Dermis microvascular lymphatic vessel endothelial cell (primary cell): ENCODE data around the gene WAS. TPM values are rescaled to one million over a fixed set of nuclear protein-coding genes. Genes with fewer than 3 reads are reported as not detected.
A peak's percentile ranks its signal among the peaks of the same experiment; 100 is the strongest.
"Not testable (repeated sequence)": the region's sequence is repeated elsewhere in the genome, so short reads cannot be mapped to it uniquely, and the experiment has no call there.

Experiments
- DNase-seq, 2 donors: peaks; one replicate each; pipeline versions ENCODE4 v3.0.0 to v3.0.0-alpha.2; 2010; ENCODE audit warnings: low read depth in 2 of 2
- total RNA-seq: library from RNA; depleted of rRNA; stranded (reverse); fragments of >200 nt; gene quantifications from 2 replicates; pipeline ENCODE4 v1.2.1, GENCODE V29; 2014

The WAS gene
- total RNA-seq, 1 donor from 2014 or later, result not detected

GRCh38 chrX:48685416-48685815 lies 1.8 kb downstream of the WAS start:
- DNase-seq, result no peak

- no peak for DNase-seq
These were observed 5.0 kb downstream of the WAS start for GRCh38 chrX:48688531-48689150.

GRCh38 chrX:48689208-48689920 lies 5.8 kb downstream of the WAS start:
- DNase-seq, result no peak

GRCh38 chrX:48691746-48692145 lies 8.1 kb downstream of the WAS start:
- not testable (repeated sequence) for DNase-seq

DNA sequence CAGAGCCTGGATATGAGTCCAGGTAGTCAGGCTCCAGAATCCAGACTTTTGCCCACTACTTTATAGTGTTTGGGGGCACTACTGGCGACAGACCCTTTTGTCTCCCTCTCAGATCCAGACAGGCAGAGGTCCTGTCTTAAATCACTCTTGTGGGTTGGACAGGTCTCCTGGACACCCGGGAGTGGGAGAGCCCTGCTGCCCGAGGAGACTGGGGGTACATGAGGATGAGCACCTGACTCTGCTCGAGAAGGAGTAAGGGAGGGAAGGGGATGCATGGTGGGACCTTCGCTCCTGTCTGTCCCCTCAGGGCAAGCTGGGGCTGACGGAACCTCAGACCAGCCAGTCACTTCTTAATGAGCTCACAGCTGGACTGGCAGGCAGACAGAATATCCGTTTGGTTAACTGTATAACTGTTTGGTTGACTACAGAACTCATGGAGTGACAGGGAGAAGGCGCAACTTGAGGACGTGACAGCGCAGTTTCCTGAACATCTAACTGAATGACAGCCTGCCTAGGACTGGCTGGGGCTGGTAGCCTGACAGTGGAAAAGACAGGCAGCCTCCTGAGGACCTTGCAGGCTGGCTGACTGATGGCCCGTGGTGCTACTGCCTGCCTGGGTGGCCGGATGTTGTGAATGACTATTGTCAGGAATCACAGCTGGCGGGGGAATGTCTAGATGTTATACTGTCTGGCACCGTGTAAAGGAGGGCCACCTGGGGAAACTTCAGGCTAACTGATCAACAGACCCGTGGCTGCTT lies 11.4 kb downstream of the WAS start:
- no peak for DNase-seq

DNA sequence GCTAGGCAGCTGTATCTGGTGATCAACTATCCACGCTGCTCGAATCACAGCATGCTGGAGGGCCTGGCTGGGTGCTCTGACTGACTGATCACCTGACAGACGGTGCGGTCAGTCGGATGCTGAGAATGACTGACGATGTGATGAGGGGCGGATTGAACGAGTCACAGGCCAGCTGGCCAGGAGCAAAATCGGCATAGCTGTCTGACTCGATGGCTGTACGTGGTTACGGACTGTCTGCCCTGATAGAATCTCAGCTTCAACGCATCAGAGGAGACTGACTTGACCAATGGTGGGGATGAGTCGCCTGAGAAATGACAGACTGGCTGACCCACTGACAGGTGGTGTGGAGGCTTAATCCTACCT lies 11.9 kb downstream of the WAS start:
- peak in 1 of 2 donors; percentile 29 for DNase-seq

DNA sequence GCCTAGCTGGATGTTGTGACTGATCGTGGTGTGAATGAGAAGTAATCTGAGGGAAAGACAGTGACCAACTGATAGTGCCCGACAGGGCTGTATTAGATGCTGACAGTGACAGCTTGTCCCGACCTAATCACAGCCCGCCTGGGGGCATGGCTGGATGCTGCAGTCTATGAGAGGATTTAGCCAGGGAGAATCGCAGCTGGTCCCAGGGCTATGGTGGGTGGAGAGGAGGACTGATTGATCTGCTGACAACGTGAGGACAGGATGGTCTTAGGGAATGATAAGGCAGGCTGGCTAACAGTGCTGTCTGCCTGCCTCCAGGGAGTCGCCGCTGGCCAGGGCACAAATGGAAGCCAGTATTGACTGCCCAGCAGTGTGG lies 12.3 kb downstream of the WAS start:
- DNase-seq, result no peak

DNA sequence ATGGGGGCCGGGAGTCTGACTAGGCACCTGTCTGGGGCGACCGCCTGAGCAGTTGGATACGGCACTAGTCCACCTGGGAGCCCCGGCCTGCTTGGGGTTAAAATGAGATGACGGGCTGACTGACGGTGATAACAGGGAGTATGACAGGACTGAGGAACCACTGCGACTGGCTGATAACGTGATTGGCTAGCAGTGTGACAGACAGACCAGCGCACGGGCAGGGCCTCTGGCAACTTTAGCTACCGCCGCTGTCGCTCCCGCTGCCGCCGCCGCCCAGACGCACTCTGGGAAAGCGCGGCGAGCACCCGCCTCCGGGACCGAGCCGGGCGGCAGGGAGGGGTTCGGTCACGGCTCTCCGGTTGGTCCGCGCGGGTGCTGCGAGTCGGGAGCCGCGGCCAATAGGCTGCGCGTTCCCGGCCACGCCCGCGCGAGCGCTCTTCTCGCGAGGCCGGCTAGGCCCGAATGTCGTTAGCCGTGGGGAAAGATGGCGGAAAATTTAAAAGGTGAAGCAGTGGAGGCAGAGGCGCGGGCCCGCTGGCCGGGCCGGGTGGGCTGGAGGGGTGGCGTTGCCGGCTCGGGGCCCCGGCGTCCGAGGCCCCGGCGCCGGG lies 12.8 kb downstream of the WAS start, which contains the start of gene SUV39H1:
SUV39H1 (plus strand) TSS at position 434 of the 608 bp plus-strand sequence; CDS start at position 485, 51 bp downstream.
- DNase-seq, result peak; percentile 74 to 91

DNA sequence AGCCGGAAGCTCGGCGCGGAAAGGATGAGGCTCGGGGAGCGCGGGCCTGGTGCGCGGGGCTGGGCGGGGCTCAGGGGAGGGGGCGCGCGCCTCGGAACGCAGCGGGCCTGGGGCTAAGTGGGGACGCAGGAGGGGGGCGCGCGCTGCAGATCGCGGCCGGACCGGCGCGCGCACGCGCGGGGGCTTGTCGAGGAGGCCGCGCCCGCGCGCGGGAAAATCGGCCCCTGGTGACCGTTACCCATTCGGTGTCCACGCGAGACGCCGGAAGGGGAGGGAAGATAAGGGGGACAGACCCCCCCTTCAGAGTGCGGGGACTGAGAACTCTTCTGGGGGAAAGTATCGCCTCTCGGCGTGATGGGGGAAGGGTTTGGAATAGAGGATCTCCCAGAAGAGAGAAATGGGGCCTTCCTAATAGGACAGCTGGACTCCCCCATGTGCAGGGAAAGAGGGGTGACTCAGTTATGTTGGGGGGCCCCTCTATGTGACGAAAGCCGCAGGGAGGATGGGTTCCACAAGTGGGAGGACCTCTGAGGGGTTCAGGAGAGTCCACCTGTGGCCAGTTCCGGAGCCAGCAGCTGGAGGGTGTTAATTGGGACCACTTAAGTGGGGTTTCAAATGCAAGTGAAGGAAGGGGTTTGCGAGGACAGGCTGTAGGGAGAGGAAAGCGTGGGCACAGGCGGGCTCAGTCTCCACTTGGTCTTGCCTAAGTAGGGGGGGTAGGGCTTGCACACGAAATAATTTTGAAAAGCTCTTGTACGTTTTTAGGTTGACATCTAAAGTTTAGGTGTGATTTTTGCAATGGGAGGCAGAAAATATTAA lies 13.5 kb downstream of the WAS start:
- DNase-seq, result peak in 1 of 2 donors; percentile 54

- DNase-seq, result no peak
These were observed 14.7 kb downstream of the WAS start for GRCh38 chrX:48698306-48698705.

DNA sequence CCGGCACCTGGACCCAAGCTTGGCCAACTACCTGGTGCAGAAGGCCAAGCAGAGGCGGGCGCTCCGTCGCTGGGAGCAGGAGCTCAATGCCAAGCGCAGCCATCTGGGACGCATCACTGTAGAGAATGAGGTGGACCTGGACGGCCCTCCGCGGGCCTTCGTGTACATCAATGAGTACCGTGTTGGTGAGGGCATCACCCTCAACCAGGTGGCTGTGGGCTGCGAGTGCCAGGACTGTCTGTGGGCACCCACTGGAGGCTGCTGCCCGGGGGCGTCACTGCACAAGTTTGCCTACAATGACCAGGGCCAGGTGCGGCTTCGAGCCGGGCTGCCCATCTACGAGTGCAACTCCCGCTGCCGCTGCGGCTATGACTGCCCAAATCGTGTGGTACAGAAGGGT lies 16.6 kb downstream of the WAS start:
- no peak for DNase-seq

GRCh38 chrX:48700951-48701653 lies 17.5 kb downstream of the WAS start:
- DNase-seq, result no peak

GRCh38 chrX:48702032-48702431 lies 18.4 kb downstream of the WAS start:
- no peak for DNase-seq

DNA sequence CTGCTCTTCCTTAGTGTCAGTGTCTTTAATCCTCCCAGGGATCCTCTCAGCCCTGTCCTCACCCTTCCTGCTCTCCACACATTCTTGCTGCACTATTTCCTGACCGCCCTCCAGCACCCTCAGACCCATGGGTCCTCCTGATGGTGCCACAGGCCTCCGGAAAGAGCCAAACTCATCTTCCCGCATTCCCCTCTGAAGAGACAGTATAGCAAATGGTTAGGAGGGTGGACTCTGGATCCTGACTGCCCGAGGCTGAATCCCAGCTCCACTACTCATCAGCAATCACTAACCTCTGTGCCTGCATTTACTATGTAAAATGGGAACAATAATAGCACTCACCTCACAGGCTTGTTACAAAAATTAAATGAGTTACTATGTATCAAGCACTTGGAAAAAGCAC lies 19.1 kb downstream of the WAS start:
- DNase-seq, result no peak

DNA sequence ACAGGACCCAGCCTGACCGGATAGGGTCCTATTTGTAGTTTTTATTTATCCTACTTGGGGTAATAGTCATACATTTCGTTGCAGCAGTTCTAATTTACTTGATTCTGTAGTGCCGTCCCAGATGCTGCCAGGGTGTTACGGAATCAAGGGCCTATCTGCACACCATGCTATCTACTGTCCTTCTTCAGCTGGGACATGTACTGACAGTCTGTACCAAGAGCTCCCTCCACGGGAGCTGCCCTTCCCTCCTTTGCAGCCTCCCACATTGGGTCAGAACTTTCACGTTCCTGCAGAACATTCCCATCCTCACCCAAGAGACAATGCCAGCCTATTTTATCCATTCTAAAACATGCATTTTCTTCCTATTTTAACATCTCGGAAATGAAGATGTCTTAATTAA lies 19.6 kb downstream of the WAS start:
- no peak for DNase-seq

DNA sequence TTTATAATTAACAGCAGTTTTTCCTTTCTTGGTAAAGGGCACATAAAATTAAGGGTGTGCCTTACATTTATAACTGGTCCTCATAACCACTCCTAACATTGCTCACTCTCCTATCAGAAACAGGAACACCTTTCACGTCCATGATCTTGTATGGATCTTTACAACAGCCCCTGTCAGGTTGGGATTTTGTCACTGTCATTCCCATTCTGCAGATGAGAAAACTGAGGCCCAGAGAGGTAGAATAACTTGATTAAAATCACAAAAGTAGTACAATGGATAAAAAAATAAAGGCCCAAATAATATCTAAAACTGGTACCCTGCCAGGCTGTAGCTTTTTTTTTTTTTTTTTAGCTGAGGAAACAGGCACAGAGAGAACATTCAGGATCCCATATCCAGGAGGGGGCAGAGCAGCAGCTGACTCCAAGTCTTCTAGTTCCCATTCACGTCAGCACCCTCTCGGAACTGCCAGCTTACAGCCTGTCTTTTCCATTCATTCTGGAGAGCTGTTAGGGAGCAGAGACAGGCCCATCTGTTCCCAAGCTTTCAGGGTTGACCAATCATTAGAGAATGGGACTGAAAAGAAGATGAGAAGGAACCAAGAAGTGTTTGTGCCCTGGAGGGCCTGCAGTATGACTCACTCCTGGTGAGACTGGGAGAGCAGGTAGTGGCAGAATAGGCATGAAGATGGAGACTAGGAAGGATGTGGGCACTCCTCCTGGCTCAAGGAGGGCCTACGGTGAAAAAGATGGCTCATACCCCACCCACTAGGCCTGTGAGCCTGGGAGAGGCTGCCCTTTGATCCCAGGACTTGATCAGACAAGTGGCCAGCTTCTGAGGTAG lies 20.3 kb downstream of the WAS start:
- DNase-seq, result no peak

- DNase-seq, result no peak
These were observed 22.3 kb downstream of the WAS start for GRCh38 chrX:48705871-48706270.

DNA sequence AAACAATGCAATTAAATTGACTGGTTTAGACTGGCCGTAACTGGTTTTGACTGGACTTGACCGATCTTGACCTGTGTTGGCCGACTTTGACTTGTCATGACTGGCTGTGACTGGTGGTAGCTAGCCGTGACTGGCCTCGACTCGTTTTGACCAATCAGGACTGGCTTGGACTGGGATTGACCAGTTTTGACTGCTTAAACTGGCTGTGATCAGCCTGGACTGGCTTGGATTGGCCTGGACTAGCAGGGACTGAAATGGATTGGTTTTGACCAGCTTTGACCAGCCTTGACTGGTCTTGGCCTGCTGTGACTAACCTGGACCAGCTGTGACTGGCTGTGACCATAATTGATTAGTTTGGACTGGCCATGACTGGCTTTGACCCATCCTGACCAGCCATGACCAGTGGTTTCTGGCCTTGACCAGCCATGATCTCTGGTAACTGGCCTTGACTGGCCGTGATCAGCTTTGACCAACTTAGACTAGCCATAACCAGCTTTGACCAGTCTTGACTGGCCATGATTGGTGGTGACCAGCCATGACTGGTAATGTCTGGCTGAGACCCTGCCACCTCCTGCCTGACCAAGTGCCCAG lies 26.0 kb downstream of the WAS start:
- no peak for DNase-seq

- DNase-seq, result no peak
These were observed 27.7 kb downstream of the WAS start for GRCh38 chrX:48711162-48711928.
